ENCODE results near the gene TRPV6.

TRPV6 gene

DNA sequence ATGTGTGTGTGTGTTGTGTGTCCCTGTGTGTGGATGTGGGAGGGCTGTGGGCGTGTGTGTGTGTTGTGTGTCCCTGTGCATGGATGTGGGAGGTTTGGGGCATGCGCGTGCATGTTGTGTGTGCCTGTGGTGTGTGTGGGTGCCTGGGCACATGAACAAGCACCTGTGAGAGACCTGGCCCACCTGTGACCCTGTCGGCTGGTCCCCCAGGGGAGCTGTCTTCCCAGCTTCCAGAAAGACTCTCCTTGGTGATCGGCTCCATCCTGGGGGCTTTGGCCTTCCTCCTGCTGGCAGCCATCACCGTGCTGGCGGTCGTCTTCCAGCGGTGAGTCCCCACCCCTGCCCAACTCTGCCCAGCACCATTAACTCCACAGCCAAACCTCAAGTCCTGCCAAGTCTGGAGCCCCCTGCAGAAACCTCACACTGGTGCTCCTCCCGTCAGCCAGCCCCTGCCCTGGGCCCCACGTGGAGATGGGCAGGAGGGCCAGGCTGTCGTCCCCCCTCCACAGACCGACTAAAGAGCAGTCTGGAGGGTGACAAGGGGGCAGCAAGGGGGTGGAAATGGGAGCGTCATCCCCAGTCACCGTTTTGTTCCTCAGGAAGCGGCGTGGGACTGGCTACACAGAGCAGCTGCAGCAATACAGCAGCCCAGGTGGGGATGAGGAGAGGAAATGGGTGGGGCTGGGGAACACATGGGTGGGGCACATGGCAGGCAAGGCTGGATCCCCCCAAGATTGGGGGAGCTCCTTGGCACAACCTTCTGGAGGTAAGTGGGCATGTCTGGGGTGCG lies 18.0 kb downstream of the TRPV6 start:
- no peak for DNase-seq

- DNase-seq: no peak
These were observed 18.5 kb downstream of the TRPV6 start for GRCh38 chr7:142867097-142867378.

DNA sequence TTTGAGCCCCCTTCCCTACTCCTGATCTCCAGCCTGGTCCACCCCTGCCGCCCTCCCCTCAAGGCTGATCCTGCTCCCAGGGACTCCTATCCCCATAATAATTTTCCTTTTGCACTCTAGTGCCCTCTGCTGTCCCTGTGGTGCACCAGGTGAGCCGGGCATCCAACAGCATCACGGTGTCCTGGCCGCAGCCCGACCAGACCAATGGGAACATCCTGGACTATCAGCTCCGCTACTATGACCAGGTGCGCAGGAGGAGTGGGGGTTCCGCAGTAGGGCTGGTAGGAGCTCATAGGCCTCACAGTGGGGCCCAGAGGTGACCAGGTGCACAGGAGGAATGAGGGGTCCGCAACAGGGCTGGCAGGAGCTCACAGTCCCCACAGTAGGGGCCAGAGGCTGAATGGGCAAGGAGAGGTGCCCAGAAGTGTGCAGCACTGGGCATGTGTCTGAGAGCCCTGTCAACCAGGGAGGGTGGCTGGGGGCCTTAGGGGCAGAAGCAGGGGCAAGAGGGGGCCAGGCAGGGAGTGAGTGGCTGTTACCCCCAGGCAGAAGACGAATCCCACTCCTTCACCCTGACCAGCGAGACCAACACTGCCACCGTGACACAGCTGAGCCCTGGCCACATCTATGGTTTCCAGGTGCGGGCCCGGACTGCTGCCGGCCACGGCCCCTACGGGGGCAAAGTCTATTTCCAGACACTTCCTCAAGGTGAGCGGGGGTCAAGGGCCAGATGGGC lies 19.0 kb downstream of the TRPV6 start:
- DNase-seq: no peak

DNA sequence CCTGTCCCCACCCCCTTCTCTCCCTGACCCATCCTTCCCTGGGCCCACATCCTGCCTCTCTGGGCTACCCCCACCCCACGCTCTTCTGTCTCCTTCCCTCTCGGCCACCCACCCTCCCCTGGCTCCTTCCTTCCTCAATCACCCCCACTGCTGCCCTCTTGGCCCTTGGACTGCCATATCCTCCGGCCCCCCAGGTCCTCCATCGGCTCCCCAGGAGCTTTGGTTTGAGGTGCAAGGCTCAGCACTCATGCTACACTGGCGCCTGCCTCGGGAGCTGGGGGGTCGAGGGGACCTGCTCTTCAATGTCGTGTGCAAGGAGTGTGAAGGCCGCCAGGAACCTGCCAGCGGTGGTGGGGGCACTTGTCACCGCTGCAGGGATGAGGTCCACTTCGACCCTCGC lies 19.8 kb downstream of the TRPV6 start:
- DNase-seq: no peak

DNA sequence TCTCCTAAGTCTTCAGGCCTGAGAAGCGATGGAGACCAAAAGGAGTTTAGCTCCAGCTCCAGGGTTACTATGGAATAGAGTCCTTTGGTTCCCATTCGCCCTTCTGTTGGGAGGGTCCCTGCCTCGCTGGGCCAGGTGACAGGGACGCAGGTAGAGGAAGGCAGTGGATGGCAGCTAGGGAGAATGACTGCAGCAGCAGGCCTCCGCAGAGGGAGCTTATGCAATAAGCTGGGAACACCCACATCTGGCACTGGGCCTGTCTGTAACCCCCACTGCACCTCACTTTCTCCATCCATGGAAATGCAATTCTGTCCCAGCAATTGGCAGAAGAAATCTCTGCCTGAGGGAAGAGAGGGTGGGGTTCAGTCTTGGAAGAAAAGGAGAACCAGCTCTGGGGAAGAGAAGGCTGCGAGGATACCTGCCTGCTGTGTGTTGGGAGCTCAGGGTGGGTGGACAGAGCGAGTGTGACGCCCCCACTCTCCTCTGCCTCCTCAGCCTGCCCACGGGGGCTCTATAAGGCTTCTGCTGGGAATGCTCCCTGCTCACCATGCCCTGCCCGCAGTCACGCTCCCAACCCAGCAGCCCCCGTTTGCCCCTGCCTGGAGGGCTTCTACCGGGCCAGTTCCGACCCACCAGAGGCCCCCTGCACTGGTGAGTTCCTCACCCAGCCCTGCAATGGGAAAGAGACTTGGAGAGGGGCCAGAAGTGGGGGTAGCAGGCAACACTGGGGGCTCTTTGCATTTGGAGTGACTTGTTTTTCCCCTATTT lies 20.4 kb downstream of the TRPV6 start:
- DNase-seq: no peak

GRCh38 chr7:142863891-142864685 lies 21.5 kb downstream of the TRPV6 start:
- DNase-seq: no peak

DNA sequence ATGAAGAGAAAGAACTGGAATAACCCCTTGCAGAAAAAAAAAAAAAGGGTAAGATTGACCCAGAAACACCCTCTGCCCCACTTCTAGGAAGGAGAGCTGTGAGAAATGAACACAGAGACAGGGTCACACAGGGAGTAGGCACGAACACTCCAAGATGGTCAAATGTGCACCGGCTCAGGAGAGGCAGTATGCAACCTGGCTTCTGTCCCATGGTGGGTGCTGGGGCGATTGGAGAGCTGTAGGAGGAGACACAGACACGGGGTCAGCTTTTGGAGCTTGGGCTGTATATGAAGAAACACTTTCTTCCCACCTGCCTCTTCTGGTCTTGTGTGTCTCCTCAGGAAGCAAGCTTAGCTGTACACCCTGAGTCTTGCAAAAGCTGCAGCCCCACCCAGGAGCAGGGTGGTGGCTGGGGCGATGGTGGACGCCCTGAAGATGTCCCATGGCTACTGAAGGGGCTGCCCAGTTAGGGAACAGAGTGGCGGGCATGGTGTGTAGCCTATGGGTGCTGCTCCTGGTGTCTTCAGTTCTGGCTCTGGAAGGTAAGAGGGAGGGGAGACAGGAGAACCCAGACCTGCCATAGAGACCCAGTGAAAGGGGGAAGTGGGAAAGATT lies 22.7 kb downstream of the TRPV6 start:
- no peak for DNase-seq

GRCh38 chr7:142862351-142862750 lies 23.2 kb downstream of the TRPV6 start:
- no peak for DNase-seq

GRCh38 chr7:142860968-142861367 lies 24.6 kb downstream of the TRPV6 start:
- no peak for DNase-seq

- no peak for DNase-seq
These were observed 25.7 kb downstream of the TRPV6 start for GRCh38 chr7:142859829-142860228.

GRCh38 chr7:142859411-142859810 lies 26.1 kb downstream of the TRPV6 start:
- no peak for DNase-seq

- DNase-seq: no peak
These were observed 27.9 kb downstream of the TRPV6 start for GRCh38 chr7:142857625-142858024.

DNA sequence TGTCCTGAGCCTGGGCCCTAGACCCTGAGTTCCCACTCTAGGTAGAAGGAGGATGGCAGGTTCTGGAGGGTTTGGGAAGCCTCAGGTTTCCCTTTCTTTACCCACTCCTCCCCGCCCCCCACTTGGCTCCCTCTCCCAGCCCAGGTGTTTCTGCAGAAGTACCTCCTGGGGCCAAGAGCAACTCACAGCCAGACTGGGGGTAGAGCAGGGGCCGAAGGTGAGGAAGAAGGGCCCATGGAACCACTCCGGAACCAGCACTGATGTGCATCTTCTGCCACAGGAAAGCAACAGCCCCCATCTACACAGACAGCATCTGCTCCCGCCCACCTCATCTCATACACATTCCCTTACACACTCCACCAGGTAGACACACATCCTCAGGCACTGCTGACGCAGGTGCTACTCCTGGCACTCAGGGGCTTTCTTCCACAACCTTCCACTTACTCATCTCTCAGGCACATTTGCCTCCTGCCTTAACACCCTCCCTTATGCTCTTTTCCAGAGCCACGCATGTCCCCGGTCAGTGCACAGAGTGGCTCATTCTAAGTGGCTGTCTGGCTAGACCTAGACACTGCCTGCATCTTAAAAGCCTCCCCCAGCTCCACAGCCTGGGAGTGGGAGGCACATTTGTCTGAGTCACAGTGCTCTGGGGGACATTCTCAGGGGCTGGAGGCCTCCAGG lies 28.8 kb downstream of the TRPV6 start:
- no peak for DNase-seq

DNA sequence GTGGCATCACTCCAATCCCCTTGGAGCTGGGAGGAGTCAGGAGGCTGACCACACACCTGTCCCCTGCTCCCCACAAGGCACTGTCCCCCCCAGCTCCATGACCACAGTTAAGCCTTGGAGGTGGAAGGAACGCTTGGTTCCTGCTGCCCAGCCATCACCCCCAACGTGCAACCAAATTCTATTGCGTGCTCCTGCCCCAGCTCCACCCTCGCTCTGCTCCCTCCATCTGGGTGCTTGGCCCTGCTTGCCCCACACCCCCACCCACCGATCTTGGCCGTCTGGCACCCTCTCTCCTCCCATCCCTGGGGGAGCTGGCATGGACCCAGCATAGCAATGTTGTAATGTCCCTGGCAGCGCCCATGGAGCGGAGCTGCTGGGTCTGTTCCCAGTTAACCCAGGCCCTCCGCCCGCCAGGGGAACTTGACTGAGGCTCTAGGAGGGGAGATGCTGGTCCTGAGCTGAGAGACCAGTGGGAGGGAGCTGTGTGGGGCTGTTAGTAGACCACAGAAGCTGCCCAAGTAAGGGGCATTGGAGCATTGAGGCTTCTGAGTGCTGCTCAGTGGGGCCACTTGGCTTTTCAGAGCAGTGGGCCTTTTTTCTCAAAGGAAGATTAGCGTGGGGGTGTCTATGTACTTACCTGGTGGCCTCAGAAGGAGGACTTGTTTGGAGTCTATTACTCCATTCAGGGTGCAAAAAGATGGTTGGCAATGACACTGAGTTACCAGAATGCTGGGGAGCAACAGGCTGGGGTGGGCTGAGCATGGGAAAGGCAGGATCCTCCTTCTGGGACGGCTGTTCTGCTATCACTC lies 29.6 kb downstream of the TRPV6 start:
- DNase-seq: no peak

- no peak for DNase-seq
These were observed 30.3 kb downstream of the TRPV6 start for GRCh38 chr7:142855114-142855743.

- peak; percentile 45 for DNase-seq
These were observed 31.0 kb downstream of the TRPV6 start, which contains the start of gene EPHB6 for GRCh38 chr7:142854372-142855113. TSS of gene EPHB6 (plus strand) at chr7:142855076. CDS start at chr7:142863228, 8,152 bp downstream.

DNA sequence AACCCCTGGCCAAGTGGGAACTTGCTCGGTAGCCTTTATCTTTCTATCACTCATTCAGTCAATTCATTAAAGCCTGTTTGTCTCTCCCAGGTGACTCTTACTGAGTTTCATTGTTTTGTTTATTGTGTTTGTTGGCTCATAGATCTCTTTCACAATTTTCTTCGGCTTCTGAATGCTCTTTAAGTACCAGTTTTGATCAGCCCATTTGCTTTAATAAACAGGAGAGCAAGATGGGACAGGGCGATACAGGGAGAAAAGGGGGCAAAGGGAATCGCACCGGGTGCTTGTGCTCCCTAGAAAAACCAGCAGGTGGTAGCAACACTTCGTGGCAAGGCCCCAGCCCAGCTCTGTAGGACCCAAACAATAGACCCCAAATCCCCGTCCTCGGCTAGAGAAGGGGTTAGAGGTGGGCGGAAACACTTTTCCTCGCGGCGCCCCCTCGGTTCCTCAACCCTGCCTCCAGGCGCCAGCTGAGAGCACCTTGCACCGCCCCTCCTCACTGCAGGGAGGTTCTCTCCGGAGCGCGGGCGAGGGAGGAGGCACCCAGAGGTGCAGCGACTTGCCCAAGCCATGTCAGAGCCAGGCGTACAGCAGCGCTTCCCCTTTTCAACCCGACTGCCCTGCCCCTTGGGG lies 31.7 kb downstream of the TRPV6 start:
- peak; percentile 48 for DNase-seq

GRCh38 chr7:142851919-142852318 lies 33.6 kb downstream of the TRPV6 start:
- DNase-seq: no peak

DNA sequence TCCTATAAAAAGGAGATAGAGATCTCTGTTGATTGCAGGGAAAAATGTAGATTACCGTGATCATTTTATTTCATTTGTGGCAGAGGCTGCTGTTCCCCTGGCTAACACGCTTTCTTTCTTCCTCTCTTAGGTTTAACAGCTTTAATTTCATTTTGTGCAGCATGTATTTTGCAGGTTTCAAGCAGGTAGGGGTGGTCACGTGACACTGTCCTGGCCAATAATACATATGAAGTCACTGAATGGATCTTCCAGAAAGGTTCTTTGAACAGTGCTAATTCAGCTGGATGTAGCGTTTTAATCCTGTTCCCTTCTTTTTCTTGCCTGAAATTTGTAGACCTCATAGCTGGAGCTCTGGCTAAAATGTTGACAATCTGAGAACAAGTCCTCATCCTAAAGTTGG lies 34.3 kb downstream of the TRPV6 start:
- no peak for DNase-seq
